HG03378 (cell line): ENCODE measurements around the gene LEKR1.
A peak's percentile ranks its signal among the peaks of the same experiment; 100 is the strongest.
"Not testable (repeated sequence)": the region's sequence is repeated elsewhere in the genome, so short reads cannot be mapped to it uniquely, and the experiment has no call there.

ENCODE experiments used
- ATAC-seq: cut with Tn5 transposase; IDR thresholded peaks from one replicate; pipeline ENCODE4 v1.9.1; 2021; ENCODE audit warnings: mild to moderate bottlenecking, moderate library complexity; ENCODE audit not compliant: unreplicated experiment

Gene LEKR1

DNA sequence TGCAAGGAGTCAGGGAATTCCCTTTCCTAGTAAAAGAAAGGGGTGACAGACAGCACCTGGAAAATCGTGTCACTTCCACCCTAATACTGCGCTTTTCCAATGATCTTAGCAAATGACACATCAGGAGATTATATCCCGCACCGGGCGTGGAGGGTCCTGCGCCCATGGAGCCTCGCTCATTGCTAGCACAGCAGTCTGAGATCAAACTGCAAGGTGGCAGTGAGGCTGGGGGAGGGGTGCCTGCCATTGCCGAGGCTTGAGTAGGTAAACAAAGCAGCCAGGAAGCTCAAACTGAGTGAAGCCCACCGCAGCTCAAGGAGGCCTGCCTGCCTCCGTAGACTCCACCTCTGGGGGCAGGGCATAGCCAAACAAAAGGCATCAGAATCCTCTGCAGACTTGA is 140.2 kb downstream of the LEKR1 start:
- not testable (repeated sequence) for ATAC-seq

DNA sequence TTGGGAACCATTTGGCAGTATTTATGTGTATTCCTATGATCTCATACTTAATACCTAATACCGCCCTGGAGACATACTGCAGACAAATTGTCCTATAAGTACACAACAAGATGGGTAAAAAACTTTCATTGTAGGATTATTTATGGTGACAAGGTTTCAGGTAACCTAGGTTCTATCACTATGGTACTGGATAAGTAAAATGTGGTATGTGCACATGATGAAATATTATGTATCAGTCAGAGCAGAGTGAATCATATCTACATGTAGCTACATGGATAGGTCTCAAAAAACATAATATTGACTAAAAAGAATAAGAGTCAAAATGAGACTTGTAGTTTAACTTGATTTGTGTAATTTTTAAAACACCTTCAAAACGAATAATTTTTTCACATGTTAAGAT is 147.8 kb downstream of the LEKR1 start:
- ATAC-seq, result no peak

DNA sequence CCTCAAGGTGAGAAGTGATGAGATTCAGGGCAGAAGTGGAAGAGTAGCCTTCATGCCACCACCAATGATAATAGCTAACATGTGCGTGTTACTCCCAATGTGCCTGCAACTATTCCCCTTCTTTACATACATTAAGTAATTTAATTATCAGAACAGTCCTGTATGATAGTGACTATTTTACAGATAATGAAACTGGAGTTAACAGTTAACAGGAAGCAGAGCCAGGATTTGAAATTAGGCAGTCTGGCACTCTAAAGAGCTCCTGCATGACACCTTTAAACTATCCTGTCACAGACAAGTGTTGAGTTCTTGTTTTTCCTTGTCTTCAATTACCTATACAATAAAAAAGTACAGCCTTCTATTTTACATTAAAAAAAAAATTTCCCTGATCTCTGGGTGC is 148.8 kb downstream of the LEKR1 start:
- ATAC-seq, result no peak

DNA sequence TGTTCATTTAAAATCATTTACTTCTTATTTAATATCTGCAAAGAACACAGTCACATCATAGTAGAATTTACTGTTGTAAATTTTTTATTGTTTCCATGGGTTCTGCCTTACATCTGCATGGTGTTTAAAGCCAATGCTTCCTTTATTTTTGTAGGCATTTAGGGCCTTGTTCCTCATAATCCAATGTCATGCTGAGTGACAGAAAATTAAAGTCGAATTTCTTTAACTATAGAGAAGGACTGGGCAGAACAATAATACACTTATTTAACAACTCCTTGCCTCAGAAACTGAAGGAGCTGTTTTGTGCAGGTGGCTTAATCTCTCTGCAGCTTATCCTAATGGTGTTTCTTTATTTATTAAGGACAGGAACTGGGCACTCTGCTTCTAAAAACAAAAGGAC is 149.6 kb downstream of the LEKR1 start:
- no peak for ATAC-seq

DNA sequence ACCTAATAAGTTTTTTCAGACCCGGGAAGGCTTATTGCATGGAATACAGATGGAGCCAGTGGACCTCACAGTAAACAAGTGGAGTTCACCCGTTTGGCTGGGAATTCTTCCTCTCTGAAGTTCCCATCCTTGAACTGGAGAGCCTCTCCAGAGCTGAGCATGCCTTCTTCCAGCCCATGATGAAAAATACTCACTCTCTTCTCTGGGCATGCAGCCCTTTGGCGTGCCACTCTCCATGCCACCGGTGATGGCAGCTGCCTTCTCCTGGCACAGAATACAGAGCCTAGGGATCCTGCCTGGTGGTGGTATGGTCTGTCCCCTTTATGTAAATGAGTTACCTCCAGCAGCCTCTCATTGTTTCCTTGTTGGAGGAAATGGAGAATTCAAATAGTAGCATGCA is 150.8 kb downstream of the LEKR1 start:
- no peak for ATAC-seq

DNA sequence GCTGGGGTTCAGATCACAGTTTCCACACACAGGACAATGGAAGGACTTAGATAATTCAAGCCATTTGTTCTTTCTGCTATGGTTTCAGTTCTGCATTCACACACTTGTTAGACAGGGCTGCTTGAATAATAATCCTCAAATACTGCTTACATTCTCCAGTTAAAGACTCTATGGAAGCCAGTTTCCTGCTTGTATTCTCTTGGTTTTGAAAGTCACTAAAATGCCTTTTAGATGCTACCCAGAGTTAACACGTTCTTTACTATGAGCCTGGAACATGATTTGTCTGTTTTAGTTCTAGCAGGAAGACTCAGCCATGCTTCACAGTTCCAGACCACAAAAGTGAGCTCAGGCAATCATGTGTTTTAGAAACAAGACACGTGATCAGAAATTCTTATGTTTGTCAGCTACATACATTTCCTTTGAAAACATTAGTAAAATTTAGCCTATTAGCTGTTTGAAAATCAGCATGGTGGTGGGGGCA is 152.4 kb downstream of the LEKR1 start:
- ATAC-seq, result peak; percentile 95

DNA sequence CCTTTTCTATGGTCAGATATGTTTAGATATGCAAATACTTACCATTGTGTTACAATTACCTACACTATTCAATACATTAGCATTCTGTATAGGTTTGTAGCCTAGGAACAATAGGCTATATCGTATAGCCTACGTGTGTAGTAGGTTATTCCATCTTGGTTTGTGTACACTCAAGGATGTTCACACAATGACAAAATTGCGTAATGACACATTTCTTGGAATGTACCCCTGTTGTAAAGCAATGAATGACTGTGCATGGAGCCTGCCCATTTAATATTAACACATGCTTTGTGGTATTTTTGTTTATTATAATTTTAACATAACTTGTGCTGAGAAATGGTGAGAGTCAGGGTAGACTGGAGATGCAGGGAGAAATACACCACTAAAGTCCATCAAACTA is 154.9 kb downstream of the LEKR1 start:
- no peak for ATAC-seq

DNA sequence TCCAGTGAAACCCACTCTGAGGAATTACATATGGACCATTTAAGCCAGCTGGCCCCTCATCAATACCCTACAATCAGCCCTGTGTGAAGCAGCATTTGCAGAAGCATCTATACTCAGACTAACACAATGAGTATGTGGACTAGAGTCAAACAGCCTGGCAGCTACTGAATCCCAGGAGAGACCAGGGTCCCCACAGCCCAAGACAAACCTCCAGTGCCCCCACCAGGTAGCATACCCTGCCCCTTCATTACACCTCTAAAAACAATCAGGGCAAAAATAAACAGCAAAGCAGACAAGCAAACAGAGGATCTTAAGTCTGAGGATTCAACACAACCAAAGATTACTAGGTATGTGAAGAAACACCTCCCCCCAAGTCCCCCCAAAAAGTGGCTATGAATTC is 157.4 kb downstream of the LEKR1 start:
- no peak for ATAC-seq

DNA sequence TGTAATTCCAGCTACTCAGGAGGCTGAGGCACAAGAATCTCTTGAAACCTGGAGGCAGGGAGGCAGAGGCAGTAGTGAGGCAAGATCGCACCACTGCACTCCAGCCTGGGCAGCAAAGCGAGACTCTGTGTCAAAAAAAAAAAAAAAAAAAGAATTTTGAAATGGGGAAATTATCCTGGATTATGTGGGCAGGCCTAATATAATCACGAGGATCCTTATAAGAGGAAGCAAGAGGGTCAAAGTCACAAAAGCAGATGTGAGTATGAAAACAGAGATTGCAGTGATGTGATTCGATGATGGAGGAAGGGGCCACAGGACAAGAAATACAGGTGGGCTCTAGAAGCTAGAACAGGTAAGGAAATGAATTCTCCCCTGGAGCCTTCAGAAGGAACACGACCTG is 159.6 kb downstream of the LEKR1 start:
- no peak for ATAC-seq

DNA sequence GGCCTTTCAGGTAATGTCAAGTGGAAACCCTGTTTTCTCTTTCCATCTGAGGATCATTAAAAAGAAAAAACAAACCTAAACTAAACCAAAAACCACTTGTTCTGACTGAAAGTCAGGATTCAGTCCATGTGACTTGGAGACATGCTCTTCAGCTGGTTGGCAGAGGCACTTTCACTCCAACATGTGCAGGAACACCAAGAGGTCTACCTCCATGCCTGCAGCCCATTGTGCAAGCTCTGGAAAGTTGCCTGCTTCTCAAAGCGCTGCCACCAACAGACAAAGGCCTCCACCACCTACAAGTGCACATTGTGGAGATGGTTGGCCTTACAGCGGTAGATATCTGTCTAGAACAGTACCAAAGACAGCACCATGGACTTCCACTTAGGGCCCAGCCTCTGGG is 161.8 kb downstream of the LEKR1 start:
- ATAC-seq, result no peak

DNA sequence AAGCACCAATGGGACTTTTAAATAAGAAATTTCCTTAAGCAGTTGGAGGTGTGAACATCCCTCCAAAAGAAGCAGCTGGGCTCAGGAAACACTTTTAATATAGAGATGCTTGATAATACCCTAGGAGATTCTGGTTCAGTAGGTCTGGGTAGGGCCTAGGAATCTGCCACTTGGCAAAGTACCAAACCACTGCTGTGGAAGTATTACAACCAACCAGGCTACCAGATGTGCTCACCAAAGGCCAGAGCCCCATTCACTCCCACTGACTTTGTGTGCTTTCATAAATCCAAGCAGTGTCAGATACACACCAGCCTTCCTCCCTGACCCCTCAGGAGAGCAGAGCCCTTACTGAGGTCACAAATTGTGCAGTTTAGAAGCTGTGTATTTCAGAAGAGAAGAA is 171.2 kb downstream of the LEKR1 start:
- ATAC-seq, result no peak

DNA sequence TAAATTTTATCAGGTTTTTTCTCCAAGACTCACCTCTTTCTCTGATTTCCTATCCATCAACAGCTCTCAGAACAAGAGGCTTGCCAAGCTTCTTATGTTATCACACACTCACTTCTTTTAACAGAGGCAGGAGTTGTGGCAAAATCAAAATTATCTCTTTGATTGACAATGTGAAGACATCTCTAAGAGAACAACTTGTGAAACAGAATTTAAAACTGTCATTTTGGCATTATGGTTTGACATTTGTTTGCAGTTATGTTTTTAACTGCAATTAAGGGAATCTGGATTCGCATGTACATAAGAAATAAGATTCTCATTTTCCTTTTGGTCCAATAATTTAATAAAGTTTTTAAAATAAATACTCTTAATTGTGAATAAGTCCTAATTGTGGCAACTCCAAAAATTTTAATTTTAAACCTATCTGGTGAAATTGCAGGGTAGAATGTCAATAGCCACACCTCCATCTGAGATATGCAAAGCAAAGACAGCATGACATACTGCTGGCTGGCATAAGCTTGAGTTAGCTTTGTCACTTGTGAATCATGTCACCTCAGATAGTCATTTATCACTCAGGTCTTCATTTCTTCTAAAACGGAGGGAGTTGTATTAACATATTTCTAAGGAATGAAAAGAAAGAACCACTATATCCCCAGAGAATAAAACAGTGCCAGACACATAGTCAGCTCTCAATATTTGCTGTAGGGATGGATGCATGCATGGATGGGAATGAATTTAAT is 175.2 kb downstream of the LEKR1 start:
- no peak for ATAC-seq

DNA sequence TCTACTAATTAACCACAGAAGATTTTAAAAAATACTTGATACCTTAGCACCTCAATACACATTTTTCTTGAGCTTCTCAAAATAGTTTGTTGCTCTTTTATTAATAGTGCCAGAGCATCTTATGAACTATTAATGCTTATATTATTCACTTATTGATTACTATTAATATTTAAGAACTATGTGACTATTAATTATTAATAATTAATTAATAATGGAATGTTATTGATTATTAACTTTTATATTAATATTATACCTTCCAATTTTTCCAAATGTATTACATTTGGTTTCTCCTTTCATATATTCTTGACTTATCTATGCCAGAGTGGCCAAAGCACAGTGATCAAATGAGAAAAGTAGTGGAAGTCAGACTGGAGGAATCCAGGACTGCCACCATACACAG is 195.5 kb downstream of the LEKR1 start:
- ATAC-seq, result no peak

DNA sequence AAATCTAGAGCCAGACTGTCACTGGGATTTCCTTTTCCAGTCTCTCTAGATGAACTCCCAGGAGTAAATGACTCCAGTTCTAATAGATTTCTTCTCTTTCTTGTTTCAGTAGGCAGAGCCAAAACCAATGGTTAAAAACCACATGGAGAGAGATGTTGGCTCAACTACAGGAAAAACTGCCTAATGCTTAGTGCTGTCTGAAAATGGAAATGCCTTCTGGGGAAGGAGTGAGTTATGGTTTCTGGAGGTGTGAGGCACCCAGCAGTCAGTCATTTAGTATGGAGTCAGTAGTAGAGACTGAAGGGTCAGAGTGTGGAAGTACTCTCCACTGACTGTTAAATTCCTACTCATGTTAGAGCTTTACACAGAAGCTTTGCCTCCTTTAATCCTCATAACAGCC is 197.1 kb downstream of the LEKR1 start:
- no peak for ATAC-seq

DNA sequence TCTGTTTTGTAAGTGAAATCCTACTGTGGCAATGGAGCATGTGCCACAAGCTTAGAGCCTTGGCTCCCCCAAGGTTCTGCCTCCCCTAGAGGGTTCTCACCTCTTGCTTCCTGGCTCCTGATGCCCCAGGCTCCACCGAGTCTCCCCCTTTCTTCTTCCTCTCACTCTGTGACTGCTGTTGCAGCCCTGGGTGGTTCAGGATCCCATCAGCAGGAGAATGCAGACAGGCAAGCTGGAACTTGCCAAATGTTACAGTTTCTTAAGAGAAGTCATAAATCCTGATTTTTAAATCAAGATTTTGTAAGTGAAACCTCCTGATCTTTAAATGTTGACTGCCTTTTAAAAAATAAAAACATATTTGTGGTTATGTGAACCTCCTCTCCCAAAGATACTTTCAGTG is 199.9 kb downstream of the LEKR1 start:
- ATAC-seq, result no peak

DNA sequence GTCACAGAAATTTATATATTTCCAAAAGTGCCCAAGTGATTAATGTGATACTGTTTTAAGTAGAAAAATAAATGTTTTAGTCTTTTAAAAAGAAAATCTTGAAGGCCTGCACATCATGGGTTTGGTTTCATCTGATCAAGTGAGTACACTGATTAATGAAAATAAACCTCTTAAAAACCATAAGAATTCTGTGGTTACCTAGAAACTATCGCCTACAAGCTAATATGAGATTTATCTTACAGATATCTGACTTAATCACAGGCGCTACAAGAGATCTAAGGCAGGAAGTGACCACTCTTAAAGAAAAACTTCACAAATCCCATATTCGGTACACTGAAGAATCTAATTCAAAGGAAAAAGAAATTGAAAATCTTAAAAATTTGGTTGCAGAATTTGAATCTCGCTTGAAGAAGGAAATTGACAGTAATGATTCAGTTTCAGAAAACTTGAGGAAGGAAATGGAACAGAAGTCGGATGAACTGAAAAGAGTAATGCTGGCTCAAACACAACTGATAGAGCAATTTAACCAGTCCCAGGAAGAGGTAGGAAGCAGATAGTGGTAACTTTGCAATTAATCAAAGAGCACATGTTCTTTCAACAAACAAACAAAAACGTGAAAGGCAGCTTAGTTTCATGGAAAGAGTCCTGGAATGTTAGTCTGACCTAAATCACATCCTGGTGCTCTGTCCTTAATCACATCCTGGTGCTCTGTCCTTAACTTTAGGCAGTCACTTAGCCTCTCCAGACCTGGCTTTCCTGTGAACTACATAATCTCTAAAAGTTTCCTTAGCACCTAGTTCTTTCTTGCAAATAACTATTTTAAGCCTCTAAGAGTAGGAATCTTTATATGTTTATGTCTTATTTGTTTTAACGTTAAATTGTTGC is 201.9 kb downstream of the LEKR1 start:
- ATAC-seq, result no peak

DNA sequence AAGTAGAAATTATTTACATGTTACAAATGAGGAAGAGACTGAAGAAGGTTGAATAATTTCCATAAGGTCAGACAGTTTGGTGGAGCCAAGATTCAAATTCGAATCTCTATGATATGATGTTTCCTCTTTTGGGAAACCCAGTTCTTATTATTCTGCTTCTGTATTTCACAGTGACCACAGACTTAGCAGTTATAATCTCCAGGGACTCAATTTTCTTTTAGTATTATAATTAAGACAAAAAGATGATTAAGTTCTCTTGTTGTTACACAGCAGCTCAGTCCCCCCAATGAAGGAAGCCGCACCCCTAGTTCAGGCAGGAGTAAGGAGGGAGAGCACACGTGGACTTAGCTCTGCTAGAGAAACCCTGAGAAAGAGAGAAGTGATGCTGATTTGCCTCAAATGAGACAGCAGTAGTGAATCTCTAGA is 203.2 kb downstream of the LEKR1 start:
- ATAC-seq, result no peak

DNA sequence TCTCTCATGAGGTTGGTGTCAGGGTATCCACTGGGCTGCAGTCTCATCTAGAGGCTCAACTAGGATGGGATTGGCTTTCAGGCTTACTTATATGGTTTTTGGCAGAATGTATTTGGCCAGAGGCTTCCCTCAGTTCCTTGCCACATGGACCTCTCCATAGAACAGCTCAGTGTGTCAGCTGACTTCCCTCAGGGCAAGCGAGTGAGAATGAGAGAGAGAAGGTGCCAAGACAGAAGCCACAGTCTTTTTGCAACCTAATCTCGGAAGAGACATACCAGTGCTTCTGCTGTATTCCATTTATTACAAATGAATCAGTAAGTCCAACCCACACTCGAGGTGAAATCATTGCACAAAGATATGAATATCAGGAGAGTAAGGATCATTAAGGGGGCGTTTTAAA is 204.6 kb downstream of the LEKR1 start:
- ATAC-seq, result no peak

DNA sequence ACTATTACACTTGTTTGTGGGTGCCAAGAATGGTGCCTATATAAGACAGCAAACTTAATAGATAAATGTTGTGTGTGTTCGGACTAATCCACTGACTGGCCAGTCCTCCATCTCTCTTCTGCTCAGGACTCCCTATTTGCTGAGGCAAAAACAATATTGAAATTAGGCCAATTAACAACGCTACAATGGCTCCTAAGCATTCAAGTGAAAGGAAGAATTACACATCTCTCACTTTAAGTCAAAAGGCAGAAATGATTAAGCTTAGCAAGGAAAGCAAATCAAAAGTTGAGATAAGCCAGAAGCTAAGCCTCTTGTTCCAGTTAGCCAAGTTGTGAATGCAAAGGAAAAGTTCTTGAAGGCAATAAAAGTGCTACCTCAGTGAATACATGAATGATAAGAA is 206.8 kb downstream of the LEKR1 start:
- ATAC-seq, result no peak

DNA sequence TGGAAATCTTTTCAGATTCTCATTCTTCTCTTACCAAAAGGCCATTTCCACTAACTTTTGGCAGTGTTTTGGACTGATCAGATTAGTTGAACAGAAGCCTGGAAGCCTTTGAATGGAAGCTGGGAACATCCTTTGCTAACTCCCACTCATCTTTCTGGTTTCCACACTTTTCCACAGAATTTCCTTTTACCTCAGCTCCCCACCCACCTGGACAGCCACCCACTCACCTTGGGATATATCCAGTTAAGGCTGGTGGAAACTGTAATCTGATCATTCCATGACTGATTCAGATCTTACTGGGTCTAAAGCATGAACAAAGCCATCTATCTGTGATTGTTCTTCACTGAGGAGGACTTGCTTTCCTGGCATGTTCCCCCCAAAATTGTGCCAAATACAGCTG is 214.3 kb downstream of the LEKR1 start:
- no peak for ATAC-seq

DNA sequence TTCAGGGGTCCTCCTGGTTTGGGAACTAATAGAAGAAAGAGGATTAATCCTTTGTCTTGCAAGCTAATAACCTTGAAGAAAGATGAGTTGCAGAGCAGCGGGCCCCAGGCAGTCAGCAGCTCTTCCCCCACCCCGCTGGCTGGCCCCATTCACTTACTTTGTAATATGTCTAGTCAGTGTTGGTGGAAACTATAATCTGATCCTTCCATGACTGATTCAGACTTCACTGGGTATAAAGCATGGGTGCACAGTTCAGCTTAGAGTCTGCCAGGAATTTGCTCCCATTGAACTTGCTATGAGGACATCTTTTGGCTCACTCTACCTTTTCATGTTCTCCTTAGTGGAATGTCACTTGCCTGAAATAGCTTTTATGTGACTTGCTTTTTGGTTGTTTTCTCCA is 216.1 kb downstream of the LEKR1 start:
- ATAC-seq, result no peak

DNA sequence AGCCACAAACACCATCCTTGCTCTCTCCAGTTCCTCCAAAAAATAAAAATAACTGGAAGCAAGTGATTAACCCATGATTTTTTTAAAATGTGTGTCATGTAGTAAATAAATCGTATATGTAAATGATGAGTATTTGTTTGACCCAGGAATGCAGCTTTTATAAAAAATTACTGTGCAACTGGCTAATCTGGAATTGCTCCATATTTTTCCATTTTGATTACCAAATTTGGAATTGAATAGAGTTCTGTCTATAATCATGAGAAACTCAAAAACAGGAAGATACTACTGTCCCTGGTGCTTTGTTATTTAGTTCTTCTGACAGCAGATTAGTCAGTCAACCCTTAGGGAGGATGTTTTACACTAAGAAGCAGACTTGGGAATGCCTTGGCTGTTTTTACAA is 217.6 kb downstream of the LEKR1 start:
- ATAC-seq, result no peak
